GM12872 (cell line): ENCODE results near the gene ALS2CL.

ENCODE experiments used
- CTCF ChIP-seq: IDR thresholded peaks from 3 replicates; pipeline ENCODE4 v1.5.1; 2011; ENCODE audit warnings: low read depth, mild to moderate bottlenecking, low read length, moderate library complexity; ENCODE audit not compliant: insufficient read depth

ALS2CL gene

GRCh38 chr3:46713898-46714552 lies 20.5 kb upstream of the ALS2CL start:
- TF ChIP-seq CTCF = no peak

- no peak for TF ChIP-seq CTCF
These were observed 19.8 kb upstream of the ALS2CL start for GRCh38 chr3:46713050-46713897.

GRCh38 chr3:46712191-46713049 lies 18.9 kb upstream of the ALS2CL start:
- no peak for TF ChIP-seq CTCF

GRCh38 chr3:46711760-46712159 lies 18.3 kb upstream of the ALS2CL start:
- no peak for TF ChIP-seq CTCF

DNA sequence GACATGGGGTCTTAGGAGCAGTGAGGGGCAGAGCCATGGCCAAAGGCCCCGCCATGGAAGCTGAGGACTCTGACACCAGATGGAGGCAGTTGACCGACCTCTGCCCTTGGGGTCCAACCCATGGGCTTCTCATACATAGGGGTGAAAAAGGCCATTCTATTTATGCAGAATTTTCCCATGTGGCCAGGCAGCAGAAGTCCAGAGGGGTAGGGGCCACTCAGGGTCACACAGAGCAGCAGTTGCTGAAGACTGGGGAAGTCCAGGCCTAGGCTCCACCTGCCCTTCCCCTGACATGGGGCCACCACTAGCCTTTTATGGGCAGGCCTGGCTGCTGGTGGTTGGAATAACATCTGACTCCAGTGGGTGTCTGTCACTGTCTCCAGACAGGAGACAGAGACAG lies 17.8 kb upstream of the ALS2CL start:
- TF ChIP-seq CTCF = no peak

- no peak for TF ChIP-seq CTCF
These were observed 17.3 kb upstream of the ALS2CL start for GRCh38 chr3:46710671-46711295.
